Keratinocyte (primary cell): ENCODE data around the gene SUSD3. TPM values are rescaled to one million over a fixed set of nuclear protein-coding genes. Genes with fewer than 3 reads are reported as not detected.

Experiments
- DNase-seq: peaks from one replicate; pipeline ENCODE4 v3.0.0-alpha.2; 2011; ENCODE audit warnings: low read depth, missing footprints, low spot score
- FAIRE-seq: peaks from 2 replicates; lab custom pipeline; 2011; peaks lifted over from hg19 to GRCh38; lab: Jason Lieb, UNC
- H2AFZ ChIP-seq: 2 replicates; pipeline ENCODE4 v1.6.0; 2012; ENCODE audit warnings: low read length, control low read depth, inconsistent platforms; ENCODE audit not compliant: control insufficient read depth
- H3K27ac ChIP-seq: 2 replicates; pipeline ENCODE4 v1.5.1; 2011; ENCODE audit warnings: low read length; ENCODE audit not compliant: control insufficient read depth, insufficient read depth
- H3K27me3 ChIP-seq: 3 replicates; pipeline ENCODE4 v1.6.0; 2011; ENCODE audit warnings: low read length; ENCODE audit not compliant: control insufficient read depth, insufficient read depth; ENCODE audit errors: extremely low read depth
- H3K36me3 ChIP-seq, 2 experiments: 2 replicates in 1 of 2; 3 replicates in 1 of 2; pipeline ENCODE4 v1.5.1; 2011; ENCODE audit warnings: low read length in 2 of 2, mild to moderate bottlenecking in 1 of 2; ENCODE audit not compliant: control insufficient read depth in 2 of 2, insufficient read depth in 2 of 2; ENCODE audit errors: extremely low read depth in 1 of 2
- H3K4me1 ChIP-seq: 3 replicates; pipeline ENCODE4 v1.5.1; 2011; ENCODE audit warnings: low read length; ENCODE audit not compliant: control insufficient read depth, insufficient read depth; ENCODE audit errors: extremely low read depth
- H3K4me2 ChIP-seq: 3 replicates; pipeline ENCODE4 v1.6.0; 2011; ENCODE audit warnings: low read depth, low read length; ENCODE audit not compliant: control insufficient read depth, insufficient read depth; ENCODE audit errors: extremely low read depth
- H3K4me3 ChIP-seq, 3 experiments: fragments of 200-600 bp in 1 of 3; sonication (generic) in 1 of 3; 2 replicates in 2 of 3; 3 replicates in 1 of 3; pipeline ENCODE4 v1.5.1; 2011 to 2016; ENCODE audit warnings: low read length in 3 of 3, mild to moderate bottlenecking in 3 of 3, control low read depth in 2 of 3, inconsistent platforms in 1 of 3, low read depth in 1 of 3, mixed read lengths in 1 of 3, mixed run types in 1 of 3, moderate library complexity in 1 of 3; ENCODE audit not compliant: control insufficient read depth in 2 of 3, insufficient read depth in 2 of 3; ENCODE audit errors: extremely low read depth in 1 of 3
- H3K79me2 ChIP-seq: 2 replicates; pipeline ENCODE4 v1.6.0; 2012; ENCODE audit warnings: low read length; ENCODE audit not compliant: control insufficient read depth, insufficient read depth
- H3K9ac ChIP-seq: 3 replicates; pipeline ENCODE4 v1.6.0; 2011; ENCODE audit warnings: low read length; ENCODE audit not compliant: control insufficient read depth, insufficient read depth; ENCODE audit errors: extremely low read depth
- H3K9me1 ChIP-seq: 3 replicates; pipeline ENCODE4 v1.6.0; 2011; ENCODE audit warnings: low read length; ENCODE audit not compliant: control insufficient read depth, insufficient read depth; ENCODE audit errors: extremely low read depth
- H3K9me3 ChIP-seq: 2 replicates; pipeline ENCODE4 v1.5.1; 2012; ENCODE audit warnings: low read depth, low read length; ENCODE audit not compliant: control insufficient read depth
- H4K20me1 ChIP-seq: 3 replicates; pipeline ENCODE4 v1.6.0; 2011; ENCODE audit warnings: low read length; ENCODE audit not compliant: control insufficient read depth, insufficient read depth; ENCODE audit errors: extremely low read depth
- EZH2 ChIP-seq: IDR thresholded peaks from one replicate; pipeline ENCODE4 v1.6.1; 2012; ENCODE audit warnings: inconsistent platforms, mild to moderate bottlenecking, low read length, moderate library complexity
- dilution Hi-C: fragments of 300-500 bp; cut with MboI; formaldehyde crosslinking; loops from one replicate; pipeline ENCODE4 v1.7.0; 2020; ENCODE audit warnings: low sequenced_read_pairs; ENCODE audit not compliant: extremely low pct_ligation_motif_present
- polyA plus RNA-seq, 5 experiments: library from polyadenylated mRNA; depleted of rRNA in 3 of 5; stranded (reverse) in 3 of 5; stranded (forward) in 1 of 5; unstranded in 1 of 5; fragments of >200 nt; gene quantifications; 1 replicate in 1 of 5; 2 replicates in 3 of 5; 3 replicates in 1 of 5; pipeline versions ENCODE4 v1.2.1 to v1.2.3, GENCODE V29; 2011 to 2012; ENCODE audit warnings: missing spikeins in 2 of 5, low read depth in 1 of 5, low replicate concordance in 1 of 5
- TF ChIP-seq, protein P1 (sequence below), 3 experiments: IDR thresholded peaks in 1 of 3; conservative IDR thresholded peaks in 1 of 3; optimal IDR thresholded peaks in 1 of 3; 2 replicates in 2 of 3; 3 replicates in 1 of 3; pipeline versions ENCODE3 to v1.5.1; 2011; ENCODE audit warnings: low read length in 3 of 3, mild to moderate bottlenecking in 3 of 3, moderate library complexity in 2 of 3, control low read depth in 1 of 3, inconsistent platforms in 1 of 3; ENCODE audit not compliant: insufficient read depth in 2 of 3; ENCODE audit errors: extremely low read depth in 1 of 3

Gene SUSD3
- polyA plus RNA-seq, 1 donor (not counting 4 experiments of a cell fraction or from before 2014, with no cell fraction given): 0.20 TPM

- Histone ChIP-seq H3K79me2 (no peaks in the 10 kb centered on the region), H3K27ac (no peak overlapping the region), H3K4me2 (no peak overlapping the region)
Measured at GRCh38 chr9:93076101-93076791, 17.7 kb downstream of the SUSD3 start.

DNA sequence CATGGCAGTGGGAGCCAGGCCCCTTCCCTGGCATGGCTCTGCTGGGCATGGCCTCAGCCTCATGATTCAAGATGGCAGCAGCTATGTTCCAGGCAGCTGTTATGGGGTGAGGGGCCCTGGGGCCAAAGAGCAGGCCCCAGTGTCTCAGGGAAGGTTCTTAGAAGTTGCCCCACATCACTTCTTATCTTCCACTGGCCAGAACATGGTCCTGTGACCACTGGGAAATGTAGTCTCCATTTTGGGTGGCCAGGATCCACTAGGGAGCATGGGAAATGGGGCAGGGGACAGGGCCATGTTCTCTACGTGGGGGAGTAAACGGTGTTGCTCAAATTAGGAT lies 18.3 kb downstream of the SUSD3 start:
- no peak for TF ChIP-seq EZH2
- TF ChIP-seq, protein P1, sequence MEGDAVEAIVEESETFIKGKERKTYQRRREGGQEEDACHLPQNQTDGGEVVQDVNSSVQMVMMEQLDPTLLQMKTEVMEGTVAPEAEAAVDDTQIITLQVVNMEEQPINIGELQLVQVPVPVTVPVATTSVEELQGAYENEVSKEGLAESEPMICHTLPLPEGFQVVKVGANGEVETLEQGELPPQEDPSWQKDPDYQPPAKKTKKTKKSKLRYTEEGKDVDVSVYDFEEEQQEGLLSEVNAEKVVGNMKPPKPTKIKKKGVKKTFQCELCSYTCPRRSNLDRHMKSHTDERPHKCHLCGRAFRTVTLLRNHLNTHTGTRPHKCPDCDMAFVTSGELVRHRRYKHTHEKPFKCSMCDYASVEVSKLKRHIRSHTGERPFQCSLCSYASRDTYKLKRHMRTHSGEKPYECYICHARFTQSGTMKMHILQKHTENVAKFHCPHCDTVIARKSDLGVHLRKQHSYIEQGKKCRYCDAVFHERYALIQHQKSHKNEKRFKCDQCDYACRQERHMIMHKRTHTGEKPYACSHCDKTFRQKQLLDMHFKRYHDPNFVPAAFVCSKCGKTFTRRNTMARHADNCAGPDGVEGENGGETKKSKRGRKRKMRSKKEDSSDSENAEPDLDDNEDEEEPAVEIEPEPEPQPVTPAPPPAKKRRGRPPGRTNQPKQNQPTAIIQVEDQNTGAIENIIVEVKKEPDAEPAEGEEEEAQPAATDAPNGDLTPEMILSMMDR (optimal IDR thresholded peaks at IDR 0.05 in 1 of 3, IDR thresholded peaks at IDR 0.05 in 1 of 3, conservative IDR thresholded peaks at IDR 0.05 in 1 of 3; ENCODE audit: extremely low read depth in 1 of 3, insufficient read depth in 2 of 3, low read length in 3 of 3): no peak
- Histone ChIP-seq H3K9ac (no peak overlapping the region), H3K79me2 (no peaks in the 10 kb centered on the region), H4K20me1 (no peaks in the 10 kb centered on the region), H3K27ac (no peak overlapping the region), H3K9me3 (no peaks in the 10 kb centered on the region), H2AFZ (no peak overlapping the region), H3K36me3 (no peaks in the 10 kb centered on the region), H3K4me1 (no peaks in the 10 kb centered on the region), H3K4me3 (no peak overlapping the region), H3K9me1 (no peaks in the 10 kb centered on the region), H3K27me3 (peaks cover 3% of the 10 kb centered on the region), H3K4me2 (no peak overlapping the region)
- DNase-seq: no peak
- no peak for FAIRE-seq
- dilution Hi-C loops: no loop called here

More at GRCh38 chr9:93076101-93076791, 17.7 kb downstream of the SUSD3 start:
- H3K4me1 ChIP-seq: no peaks in the 10 kb centered on the region
- DNase-seq (no peak), FAIRE-seq (no peak)
- H3K36me3 ChIP-seq: no peaks in the 10 kb centered on the region
- dilution Hi-C loops: no loop called here
- no peaks in the 10 kb centered on the region for H4K20me1 ChIP-seq
- TF ChIP-seq, protein P1 (optimal IDR thresholded peaks at IDR 0.05 in 1 of 3, IDR thresholded peaks at IDR 0.05 in 1 of 3, conservative IDR thresholded peaks at IDR 0.05 in 1 of 3; ENCODE audit: extremely low read depth in 1 of 3, insufficient read depth in 2 of 3, low read length in 3 of 3): no peak
- TF ChIP-seq EZH2: no peak
- no peak overlapping the region for H3K4me3 ChIP-seq
- H3K9me1 ChIP-seq: no peaks in the 10 kb centered on the region
- H3K9me3 ChIP-seq: no peaks in the 10 kb centered on the region
- peaks cover 3% of the 10 kb centered on the region for H3K27me3 ChIP-seq
- H3K9ac ChIP-seq: no peak overlapping the region
- H2AFZ ChIP-seq: no peak overlapping the region
